Measurements from ENCODE around the gene TMEM209. TPM values are rescaled to one million over a fixed set of nuclear protein-coding genes. Genes with fewer than 3 reads are reported as not detected.
"Not testable (repeated sequence)": the region's sequence is repeated elsewhere in the genome, so short reads cannot be mapped to it uniquely, and the experiment has no call there.

Gene TMEM209
- total and polyA plus RNA-seq, 7 donors, result 5.2 to 11.3 (median 9.0) TPM

DNA sequence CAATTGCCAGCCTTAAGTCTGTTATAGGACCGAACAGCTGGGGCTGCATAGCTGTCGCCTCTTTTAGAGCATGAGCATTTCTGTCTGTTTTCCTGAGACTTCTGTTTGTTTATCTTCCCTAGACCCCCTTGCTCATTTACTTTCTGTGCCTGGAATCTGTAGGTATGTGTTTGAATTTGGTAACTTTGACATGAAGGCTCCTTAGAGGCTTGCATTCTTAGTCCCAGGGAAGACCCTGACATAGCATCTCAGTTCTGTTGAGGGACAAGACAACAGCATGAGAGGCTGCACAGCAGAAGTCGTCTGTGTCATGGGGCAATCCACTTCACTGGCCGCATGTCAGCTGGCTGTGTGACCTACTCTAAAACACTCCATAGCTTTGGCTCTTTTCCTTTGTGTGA, 76.2 kb downstream of the TMEM209 start:
- WGBS, 3 donors, result 52 to 68% (median 58%) methylated on average over 4 of the region's 4 CpGs
- Histone ChIP-seq H3K27me3 (ENCODE audit: insufficient read depth in 3 of 3, low read length in 2 of 3) (no peaks in the 10 kb centered on the region), H3K4me1 (peaks cover 6% of the 10 kb centered on the region), H3K27ac (no peak overlapping the region), H3K9me3 (no peaks in the 10 kb centered on the region), H3K4me3 (no peak overlapping the region), H3K36me3 (ENCODE audit: insufficient read depth in 1 of 2, low read depth in 1 of 2) (peaks cover 12 to 97% of the 10 kb centered on the region in 2 donors)
- no peak for ATAC-seq
- TF ChIP-seq, protein P1, sequence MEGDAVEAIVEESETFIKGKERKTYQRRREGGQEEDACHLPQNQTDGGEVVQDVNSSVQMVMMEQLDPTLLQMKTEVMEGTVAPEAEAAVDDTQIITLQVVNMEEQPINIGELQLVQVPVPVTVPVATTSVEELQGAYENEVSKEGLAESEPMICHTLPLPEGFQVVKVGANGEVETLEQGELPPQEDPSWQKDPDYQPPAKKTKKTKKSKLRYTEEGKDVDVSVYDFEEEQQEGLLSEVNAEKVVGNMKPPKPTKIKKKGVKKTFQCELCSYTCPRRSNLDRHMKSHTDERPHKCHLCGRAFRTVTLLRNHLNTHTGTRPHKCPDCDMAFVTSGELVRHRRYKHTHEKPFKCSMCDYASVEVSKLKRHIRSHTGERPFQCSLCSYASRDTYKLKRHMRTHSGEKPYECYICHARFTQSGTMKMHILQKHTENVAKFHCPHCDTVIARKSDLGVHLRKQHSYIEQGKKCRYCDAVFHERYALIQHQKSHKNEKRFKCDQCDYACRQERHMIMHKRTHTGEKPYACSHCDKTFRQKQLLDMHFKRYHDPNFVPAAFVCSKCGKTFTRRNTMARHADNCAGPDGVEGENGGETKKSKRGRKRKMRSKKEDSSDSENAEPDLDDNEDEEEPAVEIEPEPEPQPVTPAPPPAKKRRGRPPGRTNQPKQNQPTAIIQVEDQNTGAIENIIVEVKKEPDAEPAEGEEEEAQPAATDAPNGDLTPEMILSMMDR (IDR thresholded peaks at IDR 0.05), result no peak
- intact Hi-C loops (cut with DNase I), result loop anchor here in 1 of 2 donors (10.0 kb wide), 1 partner anchor 54 kb away; the partner anchor contains the start of gene KLHDC10
- DNase-seq, result no peak

- DNase-seq, result no peak
- intact Hi-C loops (cut with DNase I), result loop anchor here in 1 of 2 donors (10.0 kb wide), 1 partner anchor 53 kb away; the partner anchor contains the start of gene KLHDC10
- WGBS, 3 donors, result 21 to 32% (median 21%) methylated on average over 1 of the region's 1 CpG
- no peak overlapping the region for H3K4me3 ChIP-seq
- TF ChIP-seq, protein P1 (IDR thresholded peaks at IDR 0.05), result no peak
- no peak overlapping the region for H3K27ac ChIP-seq
- H3K36me3 ChIP-seq (ENCODE audit: insufficient read depth in 1 of 2, low read depth in 1 of 2), result peaks cover 12 to 98% of the 10 kb centered on the region in 2 donors
- no peaks in the 10 kb centered on the region for H3K9me3 ChIP-seq
- no peak for ATAC-seq
- no peaks in the 10 kb centered on the region for H3K27me3 ChIP-seq (ENCODE audit: insufficient read depth in 3 of 3, low read length in 2 of 3)
- peaks cover 6% of the 10 kb centered on the region for H3K4me1 ChIP-seq
Measured at GRCh38 chr7:130127821-130128317, 77.3 kb downstream of the TMEM209 start.

DNA sequence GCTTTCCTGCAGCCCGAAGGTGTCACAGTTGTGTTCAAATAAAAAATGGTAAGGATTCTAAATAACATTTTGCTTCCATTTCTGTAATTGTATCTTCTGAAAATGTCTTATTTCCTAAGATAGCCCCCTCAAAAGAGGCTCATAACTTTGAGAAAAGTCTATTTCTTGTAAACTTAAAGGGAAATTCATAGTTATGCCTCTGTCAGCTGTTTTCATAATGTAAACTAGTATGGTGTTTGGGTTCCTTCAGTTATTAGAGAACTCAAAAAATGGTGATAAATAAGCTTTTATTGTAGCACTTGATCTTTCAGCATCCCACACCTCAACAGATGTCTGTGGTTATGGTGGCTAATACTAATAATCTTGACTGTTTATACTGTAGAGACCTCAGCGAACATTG, 77.8 kb downstream of the TMEM209 start:
- WGBS, 3 donors, result 30 to 36% (median 30%) methylated on average over 2 of the region's 2 CpGs
- ATAC-seq, result no peak
- no peaks in the 10 kb centered on the region for H3K27me3 ChIP-seq (ENCODE audit: insufficient read depth in 3 of 3, low read length in 2 of 3)
- H3K9me3 ChIP-seq, result no peaks in the 10 kb centered on the region
- intact Hi-C loops (cut with DNase I), result loop anchor here in 1 of 2 donors (10.0 kb wide), 1 partner anchor 53 kb away; the partner anchor contains the start of gene KLHDC10
- H3K27ac ChIP-seq, result no peak overlapping the region
- no peak overlapping the region for H3K4me3 ChIP-seq
- peaks cover 6% of the 10 kb centered on the region for H3K4me1 ChIP-seq
- TF ChIP-seq, protein P1 (IDR thresholded peaks at IDR 0.05), result no peak
- peaks cover 12 to 98% of the 10 kb centered on the region in 2 donors for H3K36me3 ChIP-seq (ENCODE audit: insufficient read depth in 1 of 2, low read depth in 1 of 2)
- no peak for DNase-seq

DNA sequence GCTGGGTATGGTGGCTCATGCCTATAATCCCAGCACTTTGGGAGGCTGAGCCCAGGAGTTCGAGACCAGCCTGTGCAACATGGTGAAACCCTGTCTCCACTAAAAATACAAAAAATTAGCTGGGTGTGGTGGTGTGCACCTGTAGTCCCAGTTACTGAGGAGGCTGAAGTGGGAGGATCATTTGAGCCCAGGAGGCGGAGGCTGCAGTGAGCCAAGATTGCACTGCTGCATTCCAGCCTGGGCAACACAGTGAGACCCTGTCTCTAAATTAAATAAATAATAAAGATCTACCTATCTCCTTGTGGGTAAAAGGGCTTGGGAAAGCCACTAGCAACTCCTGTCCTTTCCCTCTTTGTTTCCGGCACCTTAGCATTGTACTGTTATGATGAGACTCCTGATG, 78.4 kb downstream of the TMEM209 start:
- ATAC-seq; H3K27ac ChIP-seq; H3K4me1 ChIP-seq; H3K9me3 ChIP-seq; H3K4me3 ChIP-seq; DNase-seq; H3K27me3 ChIP-seq (ENCODE audit: insufficient read depth in 3 of 3, low read length in 2 of 3): not testable (repeated sequence)
- H3K36me3 ChIP-seq (ENCODE audit: insufficient read depth in 1 of 2, low read depth in 1 of 2), result peaks cover 12 to 99% of the 10 kb centered on the region in 2 donors
- intact Hi-C loops (cut with DNase I), result loop anchor here in 1 of 2 donors (10.0 kb wide), 1 partner anchor 52 kb away; the partner anchor contains the start of gene KLHDC10
- WGBS, 3 donors, result 96 to 99% (median 97%) methylated on average over 3 of the region's 3 CpGs

- ATAC-seq, result no peak
- 70 to 83% (median 74%) methylated on average over 2 of the region's 2 CpGs for WGBS, 3 donors
Measured at GRCh38 chr7:130124711-130125110, 80.5 kb downstream of the TMEM209 start.

More at GRCh38 chr7:130124711-130125110, 80.5 kb downstream of the TMEM209 start:
- Histone ChIP-seq H3K36me3 (ENCODE audit: insufficient read depth in 1 of 2, low read depth in 1 of 2) (peaks cover 16 to 98% of the 10 kb centered on the region in 2 donors), H3K4me1 (peaks cover 6% of the 10 kb centered on the region), H3K27ac (no peak overlapping the region), H3K27me3 (ENCODE audit: insufficient read depth in 3 of 3, low read length in 2 of 3) (no peaks in the 10 kb centered on the region), H3K9me3 (no peaks in the 10 kb centered on the region), H3K4me3 (no peak overlapping the region)
- DNase-seq, result no peak
- intact Hi-C loops (cut with DNase I), result loop anchor here in 1 of 2 donors (10.0 kb wide), 1 partner anchor 50 kb away; the partner anchor contains the start of gene KLHDC10
- TF ChIP-seq, protein P1 (IDR thresholded peaks at IDR 0.05), result no peak

Data from psoas muscle (tissue), 8 donors.